KMS-11 (cell line): ENCODE measurements around the gene PLIN1.

Experiments used
- H2AFZ ChIP-seq: fragments of 200-600 bp; sonication (generic); 2 replicates; pipeline ENCODE4 v1.6.1; 2016; ENCODE audit warnings: antibody characterized with exemption, mixed run types, low read depth
- H3K27ac ChIP-seq: fragments of 200-600 bp; sonication (generic); 2 replicates; pipeline ENCODE4 v1.6.1; 2016; ENCODE audit warnings: mild to moderate bottlenecking, mixed run types
- H3K27me3 ChIP-seq: fragments of 200-600 bp; sonication (generic); 2 replicates; pipeline ENCODE4 v1.6.1; 2017; ENCODE audit warnings: mild to moderate bottlenecking, low read depth, mixed run types, moderate library complexity; ENCODE audit not compliant: insufficient read depth
- H3K36me3 ChIP-seq: fragments of 200-600 bp; sonication (generic); 2 replicates; pipeline ENCODE4 v1.6.1; 2017; ENCODE audit warnings: mild to moderate bottlenecking, mixed run types; ENCODE audit not compliant: insufficient read depth
- H3K4me1 ChIP-seq: fragments of 200-600 bp; sonication (generic); 2 replicates; pipeline ENCODE4 v1.6.1; 2016; ENCODE audit warnings: mild to moderate bottlenecking, low read depth, mixed run types; ENCODE audit not compliant: poor library complexity, severe bottlenecking
- H3K4me2 ChIP-seq: fragments of 200-600 bp; sonication (generic); 2 replicates; pipeline ENCODE4 v1.7.0; 2016; ENCODE audit warnings: mild to moderate bottlenecking, mixed run types
- H3K4me3 ChIP-seq: fragments of 200-600 bp; sonication (generic); IDR thresholded peaks from 2 replicates; pipeline ENCODE4 v1.6.1; 2017; ENCODE audit warnings: low read depth, low read length, mixed read lengths; ENCODE audit not compliant: insufficient read depth
- H3K79me2 ChIP-seq: fragments of 200-600 bp; sonication (generic); 2 replicates; pipeline ENCODE4 v1.6.1; 2016; ENCODE audit warnings: low read depth, mixed run types; ENCODE audit not compliant: insufficient read depth
- H3K9ac ChIP-seq: fragments of 200-600 bp; sonication (generic); 2 replicates; pipeline ENCODE4 v1.6.1; 2016; ENCODE audit warnings: mild to moderate bottlenecking, mixed run types
- H4K20me1 ChIP-seq: fragments of 200-600 bp; sonication (generic); 2 replicates; pipeline ENCODE4 v1.6.1; 2016; ENCODE audit warnings: mild to moderate bottlenecking, mixed run types; ENCODE audit not compliant: insufficient read depth
- TF ChIP-seq, protein P1 (sequence below): fragments of 200-600 bp; sonication (generic); conservative IDR thresholded peaks from 2 replicates; pipeline ENCODE4 v1.6.1; 2017; ENCODE audit warnings: low read depth, mild to moderate bottlenecking, antibody characterized with exemption, low read length, moderate library complexity, mixed read lengths

Gene PLIN1

DNA sequence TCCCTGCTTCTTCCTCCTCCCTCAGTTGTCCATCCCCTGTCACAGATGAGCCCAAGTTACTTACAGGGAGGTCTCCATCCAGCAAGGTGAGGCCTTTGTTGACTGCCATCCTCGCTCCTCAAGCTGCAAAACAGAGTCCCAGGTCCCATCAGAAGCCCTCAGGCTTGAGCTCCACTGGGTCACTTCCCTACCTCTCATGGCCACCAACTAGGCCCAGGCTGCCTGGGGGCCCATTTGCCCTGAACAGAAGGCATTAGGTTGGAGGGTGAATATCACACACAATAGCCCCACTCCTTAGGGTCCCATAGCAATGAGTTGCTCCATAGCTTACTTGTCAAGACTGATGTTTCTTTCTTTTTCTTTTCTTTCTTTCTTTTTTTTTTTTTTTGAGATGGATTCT lies 1.8 kb downstream of the PLIN1 start:
- H3K4me2 ChIP-seq, result no peak overlapping the region
- H3K36me3 ChIP-seq, result no peaks in the 10 kb centered on the region
- H3K4me3 ChIP-seq, result no peak overlapping the region
- H4K20me1 ChIP-seq, result no peaks in the 10 kb centered on the region
- no peak overlapping the region for H3K9ac ChIP-seq
- TF ChIP-seq, protein P1, sequence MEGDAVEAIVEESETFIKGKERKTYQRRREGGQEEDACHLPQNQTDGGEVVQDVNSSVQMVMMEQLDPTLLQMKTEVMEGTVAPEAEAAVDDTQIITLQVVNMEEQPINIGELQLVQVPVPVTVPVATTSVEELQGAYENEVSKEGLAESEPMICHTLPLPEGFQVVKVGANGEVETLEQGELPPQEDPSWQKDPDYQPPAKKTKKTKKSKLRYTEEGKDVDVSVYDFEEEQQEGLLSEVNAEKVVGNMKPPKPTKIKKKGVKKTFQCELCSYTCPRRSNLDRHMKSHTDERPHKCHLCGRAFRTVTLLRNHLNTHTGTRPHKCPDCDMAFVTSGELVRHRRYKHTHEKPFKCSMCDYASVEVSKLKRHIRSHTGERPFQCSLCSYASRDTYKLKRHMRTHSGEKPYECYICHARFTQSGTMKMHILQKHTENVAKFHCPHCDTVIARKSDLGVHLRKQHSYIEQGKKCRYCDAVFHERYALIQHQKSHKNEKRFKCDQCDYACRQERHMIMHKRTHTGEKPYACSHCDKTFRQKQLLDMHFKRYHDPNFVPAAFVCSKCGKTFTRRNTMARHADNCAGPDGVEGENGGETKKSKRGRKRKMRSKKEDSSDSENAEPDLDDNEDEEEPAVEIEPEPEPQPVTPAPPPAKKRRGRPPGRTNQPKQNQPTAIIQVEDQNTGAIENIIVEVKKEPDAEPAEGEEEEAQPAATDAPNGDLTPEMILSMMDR, result no peak
- no peak overlapping the region for H2AFZ ChIP-seq
- H3K4me1 ChIP-seq, result no peaks in the 10 kb centered on the region
- no peak overlapping the region for H3K27ac ChIP-seq
- no peaks in the 10 kb centered on the region for H3K27me3 ChIP-seq
- H3K79me2 ChIP-seq, result no peaks in the 10 kb centered on the region

GRCh38 chr15:89675606-89676005 lies 3.6 kb downstream of the PLIN1 start:
- Histone ChIP-seq H3K4me1 (no peaks in the 10 kb centered on the region), H3K27ac (no peak overlapping the region)
- TF ChIP-seq, protein P1, result no peak

GRCh38 chr15:89674526-89674925 lies 4.6 kb downstream of the PLIN1 start:
- Histone ChIP-seq H3K4me1 (no peaks in the 10 kb centered on the region), H2AFZ (no peak overlapping the region), H3K79me2 (no peaks in the 10 kb centered on the region), H3K4me3 (no peak overlapping the region), H3K27ac (no peak overlapping the region), H3K4me2 (no peak overlapping the region), H3K36me3 (no peaks in the 10 kb centered on the region), H3K27me3 (no peaks in the 10 kb centered on the region), H3K9ac (no peak overlapping the region), H4K20me1 (no peaks in the 10 kb centered on the region)
- TF ChIP-seq, protein P1, result no peak

More at GRCh38 chr15:89675606-89676005, 3.6 kb downstream of the PLIN1 start:
- H2AFZ ChIP-seq, result no peak overlapping the region
- no peaks in the 10 kb centered on the region for H3K36me3 ChIP-seq
- no peaks in the 10 kb centered on the region for H3K27me3 ChIP-seq
- H3K79me2 ChIP-seq, result no peaks in the 10 kb centered on the region
- no peak overlapping the region for H3K4me3 ChIP-seq
- H3K9ac ChIP-seq, result no peak overlapping the region
- H3K4me2 ChIP-seq, result no peak overlapping the region
- no peaks in the 10 kb centered on the region for H4K20me1 ChIP-seq

- H3K4me2 ChIP-seq, result no peak overlapping the region
Measured at GRCh38 chr15:89673165-89673512, 6.0 kb downstream of the PLIN1 start.

More at GRCh38 chr15:89673165-89673512, 6.0 kb downstream of the PLIN1 start:
- H3K27ac ChIP-seq, result no peak overlapping the region
- no peaks in the 10 kb centered on the region for H3K27me3 ChIP-seq
- H4K20me1 ChIP-seq, result no peaks in the 10 kb centered on the region
- TF ChIP-seq, protein P1, result peak; percentile 64
- no peak overlapping the region for H2AFZ ChIP-seq
- H3K79me2 ChIP-seq, result no peaks in the 10 kb centered on the region
- H3K4me3 ChIP-seq, result no peak overlapping the region
- no peaks in the 10 kb centered on the region for H3K4me1 ChIP-seq
- no peaks in the 10 kb centered on the region for H3K36me3 ChIP-seq
- no peak overlapping the region for H3K9ac ChIP-seq
